Measurements from ENCODE around the gene PRR3.

Gene PRR3

GRCh38 chr6:30537931-30538330 is 19.2 kb upstream of the PRR3 start:
- DNase-seq (ENCODE audit: low read depth) = no peak

GRCh38 chr6:30541515-30542403 is 15.3 kb upstream of the PRR3 start:
- DNase-seq (ENCODE audit: low read depth) = peak; percentile 89

- no peak for DNase-seq (ENCODE audit: low read depth)
Observed at GRCh38 chr6:30542404-30542725, 14.7 kb upstream of the PRR3 start.

- no peak for DNase-seq (ENCODE audit: low read depth)
Observed at GRCh38 chr6:30542915-30543314, 14.2 kb upstream of the PRR3 start.

GRCh38 chr6:30543821-30544220 is 13.3 kb upstream of the PRR3 start:
- no peak for DNase-seq (ENCODE audit: low read depth)

GRCh38 chr6:30544666-30545272 is 12.3 kb upstream of the PRR3 start:
- DNase-seq (ENCODE audit: low read depth) = peak; percentile 43

- DNase-seq (ENCODE audit: low read depth) = no peak
Observed at GRCh38 chr6:30547454-30547853, 9.6 kb upstream of the PRR3 start.

- peak; percentile 61 for DNase-seq (ENCODE audit: low read depth)
Observed at GRCh38 chr6:30548375-30548774, 8.7 kb upstream of the PRR3 start.

GRCh38 chr6:30554404-30554803 is 2.7 kb upstream of the PRR3 start:
- no peak for DNase-seq (ENCODE audit: low read depth)

GRCh38 chr6:30554962-30555815 is 1.9 kb upstream of the PRR3 start:
- no peak for DNase-seq (ENCODE audit: low read depth)

GRCh38 chr6:30555816-30556065 is 1.4 kb upstream of the PRR3 start:
- DNase-seq (ENCODE audit: low read depth) = no peak

- peak; percentile 75 for DNase-seq (ENCODE audit: low read depth)
Observed at GRCh38 chr6:30556066-30556905, 809 bp upstream of the PRR3 start, which contains the start of gene GNL1. GNL1 (minus strand) TSS chr6:30556489; CDS start chr6:30556203, 286 bp downstream.

GRCh38 chr6:30557683-30557981 is 537 bp downstream of the PRR3 start:
- DNase-seq (ENCODE audit: low read depth) = no peak

GRCh38 chr6:30560930-30561329 is 3.8 kb downstream of the PRR3 start:
- DNase-seq (ENCODE audit: low read depth) = no peak

- no peak for DNase-seq (ENCODE audit: low read depth)
Observed at GRCh38 chr6:30562470-30563425, 5.7 kb downstream of the PRR3 start.

GRCh38 chr6:30564114-30564513 is 7.0 kb downstream of the PRR3 start:
- DNase-seq (ENCODE audit: low read depth) = no peak

- no peak for DNase-seq (ENCODE audit: low read depth)
Observed at GRCh38 chr6:30565772-30566171, 8.7 kb downstream of the PRR3 start.

GRCh38 chr6:30568245-30568644 is 11.2 kb downstream of the PRR3 start:
- DNase-seq (ENCODE audit: low read depth) = no peak

GRCh38 chr6:30570263-30570662 is 13.2 kb downstream of the PRR3 start:
- no peak for DNase-seq (ENCODE audit: low read depth)

GRCh38 chr6:30570740-30571074 is 13.6 kb downstream of the PRR3 start:
- no peak for DNase-seq (ENCODE audit: low read depth)

- DNase-seq (ENCODE audit: low read depth) = peak; percentile 95
Observed at GRCh38 chr6:30571075-30571761, 14.1 kb downstream of the PRR3 start, which contains the start of gene ABCF1. ABCF1 (plus strand) TSS chr6:30571442; CDS start chr6:30571488, 46 bp downstream.
